HL-60 (cell line): ENCODE results near the gene PRDM5.
"Not testable (repeated sequence)": the region's sequence is repeated elsewhere in the genome, so short reads cannot be mapped to it uniquely, and the experiment has no call there.

ENCODE experiments used
- DNase-seq, 2 experiments: peaks; one replicate each; pipeline ENCODE4 v3.0.0-alpha.2; 2010 to 2020; ENCODE audit warnings: low read depth in 1 of 2, low spot score in 1 of 2
- H3K27ac ChIP-seq: fragments of 250-450 bp; sonication (Bioruptor Pico); replicated peaks from 2 replicates; pipeline ENCODE4 v1.5.1; 2020; ENCODE audit warnings: mild to moderate bottlenecking, moderate library complexity
- H3K27me3 ChIP-seq: fragments of 250-450 bp; sonication (Bioruptor Pico); 2 replicates; pipeline ENCODE4 v1.5.1; 2021; ENCODE audit warnings: mild to moderate bottlenecking, moderate library complexity; ENCODE audit not compliant: insufficient read depth, poor library complexity, severe bottlenecking
- H3K4me3 ChIP-seq: replicated peaks from 2 replicates; pipeline ENCODE4 v1.5.1; 2011; ENCODE audit warnings: mild to moderate bottlenecking, control low read depth, low read length; ENCODE audit not compliant: insufficient read depth
- GABPA ChIP-seq: IDR thresholded peaks from 2 replicates; pipeline ENCODE4 v1.6.1; 2012; ENCODE audit warnings: low read depth
- POLR2AphosphoS5 ChIP-seq: IDR thresholded peaks from 2 replicates; pipeline ENCODE4 v1.6.1; 2012; ENCODE audit warnings: low read depth
- SPI1 ChIP-seq: IDR thresholded peaks from 2 replicates; pipeline ENCODE4 v1.6.1; 2012; ENCODE audit warnings: low read depth, mild to moderate bottlenecking, borderline replicate concordance
- TF ChIP-seq, protein P1 (sequence below): IDR thresholded peaks from 2 replicates; pipeline ENCODE4 v1.6.1; 2012; ENCODE audit warnings: low read depth; ENCODE audit not compliant: insufficient replicate concordance
- TF ChIP-seq, protein P2 (sequence below): IDR thresholded peaks from one replicate; pipeline ENCODE4 v1.5.1; 2011; ENCODE audit warnings: low read length, control low read depth, inconsistent platforms; ENCODE audit not compliant: insufficient read depth

The PRDM5 gene

DNA sequence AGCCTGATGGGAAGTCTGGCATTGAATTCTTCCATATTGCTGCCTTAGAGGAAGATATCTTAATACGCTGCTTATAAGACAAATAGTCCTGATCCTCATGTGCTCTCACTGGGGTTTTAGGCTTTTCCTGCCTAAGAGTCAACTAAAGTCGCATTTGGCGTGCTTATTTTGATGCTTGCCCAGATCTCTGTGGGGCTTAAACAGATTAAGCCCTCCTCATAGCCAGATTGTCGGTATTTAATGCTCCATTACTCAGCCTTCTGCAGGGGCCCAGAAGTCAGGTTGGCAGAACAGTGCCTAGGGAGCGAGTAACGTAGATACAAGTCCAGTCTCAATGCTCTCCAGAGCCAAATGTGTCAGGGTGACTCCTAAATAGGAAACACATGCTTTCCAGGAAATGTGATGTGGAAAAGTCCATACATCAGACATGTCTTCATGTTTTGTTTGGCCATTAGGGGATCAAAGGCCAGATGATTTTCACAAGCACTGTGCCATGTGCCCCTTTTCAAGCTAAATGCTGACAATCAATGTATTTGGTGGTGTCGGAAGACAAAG, 262.8 kb downstream of the PRDM5 start:
- Histone ChIP-seq H3K27ac (no peak overlapping the region), H3K4me3 (no peak overlapping the region), H3K27me3 (no peaks in the 10 kb centered on the region)
- no peak for DNase-seq
- TF ChIP-seq, protein P1, sequence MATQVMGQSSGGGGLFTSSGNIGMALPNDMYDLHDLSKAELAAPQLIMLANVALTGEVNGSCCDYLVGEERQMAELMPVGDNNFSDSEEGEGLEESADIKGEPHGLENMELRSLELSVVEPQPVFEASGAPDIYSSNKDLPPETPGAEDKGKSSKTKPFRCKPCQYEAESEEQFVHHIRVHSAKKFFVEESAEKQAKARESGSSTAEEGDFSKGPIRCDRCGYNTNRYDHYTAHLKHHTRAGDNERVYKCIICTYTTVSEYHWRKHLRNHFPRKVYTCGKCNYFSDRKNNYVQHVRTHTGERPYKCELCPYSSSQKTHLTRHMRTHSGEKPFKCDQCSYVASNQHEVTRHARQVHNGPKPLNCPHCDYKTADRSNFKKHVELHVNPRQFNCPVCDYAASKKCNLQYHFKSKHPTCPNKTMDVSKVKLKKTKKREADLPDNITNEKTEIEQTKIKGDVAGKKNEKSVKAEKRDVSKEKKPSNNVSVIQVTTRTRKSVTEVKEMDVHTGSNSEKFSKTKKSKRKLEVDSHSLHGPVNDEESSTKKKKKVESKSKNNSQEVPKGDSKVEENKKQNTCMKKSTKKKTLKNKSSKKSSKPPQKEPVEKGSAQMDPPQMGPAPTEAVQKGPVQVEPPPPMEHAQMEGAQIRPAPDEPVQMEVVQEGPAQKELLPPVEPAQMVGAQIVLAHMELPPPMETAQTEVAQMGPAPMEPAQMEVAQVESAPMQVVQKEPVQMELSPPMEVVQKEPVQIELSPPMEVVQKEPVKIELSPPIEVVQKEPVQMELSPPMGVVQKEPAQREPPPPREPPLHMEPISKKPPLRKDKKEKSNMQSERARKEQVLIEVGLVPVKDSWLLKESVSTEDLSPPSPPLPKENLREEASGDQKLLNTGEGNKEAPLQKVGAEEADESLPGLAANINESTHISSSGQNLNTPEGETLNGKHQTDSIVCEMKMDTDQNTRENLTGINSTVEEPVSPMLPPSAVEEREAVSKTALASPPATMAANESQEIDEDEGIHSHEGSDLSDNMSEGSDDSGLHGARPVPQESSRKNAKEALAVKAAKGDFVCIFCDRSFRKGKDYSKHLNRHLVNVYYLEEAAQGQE = no peak
- TF ChIP-seq POLR2AphosphoS5 = no peak
- TF ChIP-seq GABPA = no peak
- TF ChIP-seq, protein P2, sequence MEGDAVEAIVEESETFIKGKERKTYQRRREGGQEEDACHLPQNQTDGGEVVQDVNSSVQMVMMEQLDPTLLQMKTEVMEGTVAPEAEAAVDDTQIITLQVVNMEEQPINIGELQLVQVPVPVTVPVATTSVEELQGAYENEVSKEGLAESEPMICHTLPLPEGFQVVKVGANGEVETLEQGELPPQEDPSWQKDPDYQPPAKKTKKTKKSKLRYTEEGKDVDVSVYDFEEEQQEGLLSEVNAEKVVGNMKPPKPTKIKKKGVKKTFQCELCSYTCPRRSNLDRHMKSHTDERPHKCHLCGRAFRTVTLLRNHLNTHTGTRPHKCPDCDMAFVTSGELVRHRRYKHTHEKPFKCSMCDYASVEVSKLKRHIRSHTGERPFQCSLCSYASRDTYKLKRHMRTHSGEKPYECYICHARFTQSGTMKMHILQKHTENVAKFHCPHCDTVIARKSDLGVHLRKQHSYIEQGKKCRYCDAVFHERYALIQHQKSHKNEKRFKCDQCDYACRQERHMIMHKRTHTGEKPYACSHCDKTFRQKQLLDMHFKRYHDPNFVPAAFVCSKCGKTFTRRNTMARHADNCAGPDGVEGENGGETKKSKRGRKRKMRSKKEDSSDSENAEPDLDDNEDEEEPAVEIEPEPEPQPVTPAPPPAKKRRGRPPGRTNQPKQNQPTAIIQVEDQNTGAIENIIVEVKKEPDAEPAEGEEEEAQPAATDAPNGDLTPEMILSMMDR = no peak
- TF ChIP-seq SPI1 = no peak

DNA sequence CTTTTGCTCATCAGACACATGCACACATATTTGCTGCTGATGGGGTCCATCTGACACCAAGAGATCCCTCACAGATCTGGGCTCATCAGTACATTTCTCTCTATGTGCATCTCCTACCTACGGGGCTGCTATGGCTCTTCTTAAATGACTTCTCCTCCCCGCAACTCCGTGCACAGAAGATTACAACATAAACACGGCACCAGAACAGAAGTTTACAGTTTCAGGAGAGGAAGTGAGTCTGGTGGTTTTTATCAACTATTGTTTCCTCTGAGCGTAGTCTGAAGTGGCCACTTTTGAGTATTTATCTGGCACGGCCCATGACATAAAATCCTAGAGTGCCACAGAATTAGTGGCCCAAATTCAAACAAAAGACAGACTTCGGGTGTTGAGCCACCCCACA, 263.8 kb downstream of the PRDM5 start:
- Histone ChIP-seq H3K4me3 (no peak overlapping the region), H3K27me3 (no peaks in the 10 kb centered on the region), H3K27ac (peak overlapping the region; percentile 45)
- TF ChIP-seq, protein P1 = no peak
- TF ChIP-seq SPI1 (peak; percentile 98), POLR2AphosphoS5 (peak; percentile 39; the same call in 1 of the 2 replicates), GABPA (peak; percentile 35; the same call in 1 of the 2 replicates)
- TF ChIP-seq, protein P2 = no peak
- peak; percentile 21 to 83 for DNase-seq

DNA sequence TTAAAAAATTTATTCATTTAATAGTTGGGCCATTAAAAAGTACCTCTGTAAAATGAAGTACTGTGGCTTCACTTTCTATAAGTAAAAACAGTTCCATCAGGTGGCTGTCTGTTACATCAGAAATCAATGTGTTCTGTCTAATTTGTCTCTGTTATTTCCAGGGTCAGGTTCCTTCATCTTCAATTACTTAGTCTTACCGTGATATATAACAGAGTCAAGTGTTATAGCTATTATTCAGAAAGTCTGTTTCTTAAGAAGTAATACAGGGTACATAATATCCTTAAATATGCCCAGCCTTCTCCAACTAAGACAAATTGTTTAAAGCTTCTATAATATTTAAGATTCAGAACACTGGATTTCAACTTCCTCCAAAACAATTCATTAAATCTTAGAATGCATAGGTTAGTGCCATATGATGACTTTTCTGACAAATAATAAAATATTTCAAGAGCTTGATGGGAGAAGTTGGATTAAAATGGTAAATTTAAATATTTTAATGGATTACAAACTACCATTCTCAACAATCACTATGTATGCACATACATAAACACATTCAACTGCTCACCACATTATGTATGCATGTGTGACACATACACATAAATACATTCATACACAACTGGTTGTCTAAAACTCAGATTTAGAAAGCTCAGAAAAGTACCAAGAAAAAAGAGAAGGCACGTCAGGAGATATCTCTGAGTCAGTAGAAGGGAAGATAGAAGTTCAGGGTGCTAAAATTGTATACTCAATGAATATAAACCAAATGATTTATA, 268.5 kb downstream of the PRDM5 start:
- no peak for TF ChIP-seq GABPA
- no peak for TF ChIP-seq POLR2AphosphoS5
- TF ChIP-seq, protein P2 = no peak
- TF ChIP-seq SPI1 = no peak
- TF ChIP-seq, protein P1 = no peak
- Histone ChIP-seq H3K4me3 (no peak overlapping the region), H3K27me3 (no peaks in the 10 kb centered on the region), H3K27ac (no peak overlapping the region)
- DNase-seq = no peak

DNA sequence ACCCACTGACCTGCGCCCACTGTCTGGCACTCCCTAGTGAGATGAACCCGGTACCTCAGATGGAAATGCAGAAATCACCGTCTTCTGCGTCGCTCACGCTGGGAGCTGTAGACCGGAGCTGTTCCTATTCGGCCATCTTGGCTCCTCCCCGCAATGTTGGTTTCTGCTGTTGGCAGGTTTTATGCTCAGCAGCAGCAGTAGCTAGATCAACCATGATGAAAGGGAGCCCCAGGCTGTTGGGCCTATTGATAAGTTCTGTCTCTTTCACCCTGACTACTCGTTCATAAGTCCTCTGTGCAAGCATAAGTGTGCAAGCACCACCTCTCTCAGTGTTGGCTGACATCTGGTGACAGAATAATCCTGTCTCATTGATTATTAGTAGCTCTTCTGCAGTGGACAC, 274.2 kb downstream of the PRDM5 start:
- DNase-seq, H3K27ac ChIP-seq, H3K27me3 ChIP-seq, H3K4me3 ChIP-seq: not testable (repeated sequence)
